Right renal pelvis (tissue), 4 donors: Measurements from ENCODE around the gene OTUB1. TPM values are rescaled to one million over a fixed set of nuclear protein-coding genes. Genes with fewer than 3 reads are reported as not detected.
"Not testable (repeated sequence)": the region's sequence is repeated elsewhere in the genome, so short reads cannot be mapped to it uniquely, and the experiment has no call there.

Experiments used
- DNase-seq, 4 donors: peaks; one replicate each; pipeline ENCODE4 v3.0.0-alpha.2; 2013; ENCODE audit warnings: low read depth in 4 of 4, low spot score in 3 of 4, missing footprints in 1 of 4
- polyA plus RNA-seq, 4 donors: library from polyadenylated mRNA; unstranded; fragments of 120-200 nt; gene quantifications; one replicate each; pipeline ENCODE4 v1.2.1, GENCODE V29; 2013; ENCODE audit not compliant: insufficient read length in 4 of 4

The OTUB1 gene
- polyA plus RNA-seq = 100 to 1,000 TPM; 102 to 109 (median 106) TPM

- peak in 3 of 4 donors; percentile 79 to 86 (median 84) for DNase-seq
These were observed at the start of gene OTUB1 for GRCh38 chr11:63986156-63986931. Gene OTUB1 (plus strand): TSS chr11:63986438. CDS start chr11:63986457, 19 bp downstream.

- DNase-seq = no peak
These were observed 48.3 kb upstream of the OTUB1 start for GRCh38 chr11:63937713-63938478.

- DNase-seq = peak; percentile 88 to 94 (median 90)
These were observed 47.5 kb upstream of the OTUB1 start, which contains the start of gene NAA40 for GRCh38 chr11:63938479-63939396. Gene NAA40 (plus strand): TSS chr11:63939002. CDS start chr11:63939097, 95 bp downstream.

GRCh38 chr11:63939397-63939891, 46.8 kb upstream of the OTUB1 start:
- DNase-seq = no peak

GRCh38 chr11:63940786-63941185, 45.5 kb upstream of the OTUB1 start:
- no peak for DNase-seq

GRCh38 chr11:63941901-63942300, 44.3 kb upstream of the OTUB1 start:
- no peak for DNase-seq

GRCh38 chr11:63942803-63943202, 43.4 kb upstream of the OTUB1 start:
- no peak for DNase-seq

- DNase-seq = no peak
These were observed 41.3 kb upstream of the OTUB1 start for GRCh38 chr11:63944987-63945386.

- DNase-seq = peak; percentile 54 to 61 (median 55)
These were observed 40.6 kb upstream of the OTUB1 start for GRCh38 chr11:63945477-63946163.

GRCh38 chr11:63951779-63952536, 34.3 kb upstream of the OTUB1 start:
- no peak for DNase-seq

GRCh38 chr11:63952570-63952969, 33.7 kb upstream of the OTUB1 start:
- no peak for DNase-seq

- DNase-seq = no peak
These were observed 28.2 kb upstream of the OTUB1 start for GRCh38 chr11:63958008-63958407.

- DNase-seq = no peak
These were observed 24.4 kb upstream of the OTUB1 start for GRCh38 chr11:63961608-63962412.

GRCh38 chr11:63963895-63964294, 22.3 kb upstream of the OTUB1 start:
- DNase-seq = not testable (repeated sequence)

GRCh38 chr11:63966444-63966843, 19.8 kb upstream of the OTUB1 start:
- DNase-seq = no peak

GRCh38 chr11:63969461-63969860, 16.8 kb upstream of the OTUB1 start:
- DNase-seq = no peak

GRCh38 chr11:63970902-63971301, 15.3 kb upstream of the OTUB1 start:
- DNase-seq = no peak

- not testable (repeated sequence) for DNase-seq
These were observed 12.4 kb upstream of the OTUB1 start for GRCh38 chr11:63973912-63974258.
